AG09309 (cell line): ENCODE measurements around the gene CLCN5.

ENCODE experiments used
- DNase-seq: peaks from one replicate; pipeline ENCODE4 v3.0.0-alpha.2; 2010; ENCODE audit warnings: low read depth
- H3K4me3 ChIP-seq: 2 replicates; pipeline ENCODE4 v1.5.1; 2011; ENCODE audit warnings: mild to moderate bottlenecking, low read depth, low read length, moderate library complexity; ENCODE audit not compliant: control insufficient read depth
- CTCF ChIP-seq: IDR thresholded peaks from 2 replicates; pipeline ENCODE4 v1.5.1; 2011; ENCODE audit warnings: mild to moderate bottlenecking, low read depth, low read length, inconsistent platforms; ENCODE audit not compliant: insufficient read depth, control insufficient read depth; ENCODE audit errors: missing control alignments

The CLCN5 gene

DNA sequence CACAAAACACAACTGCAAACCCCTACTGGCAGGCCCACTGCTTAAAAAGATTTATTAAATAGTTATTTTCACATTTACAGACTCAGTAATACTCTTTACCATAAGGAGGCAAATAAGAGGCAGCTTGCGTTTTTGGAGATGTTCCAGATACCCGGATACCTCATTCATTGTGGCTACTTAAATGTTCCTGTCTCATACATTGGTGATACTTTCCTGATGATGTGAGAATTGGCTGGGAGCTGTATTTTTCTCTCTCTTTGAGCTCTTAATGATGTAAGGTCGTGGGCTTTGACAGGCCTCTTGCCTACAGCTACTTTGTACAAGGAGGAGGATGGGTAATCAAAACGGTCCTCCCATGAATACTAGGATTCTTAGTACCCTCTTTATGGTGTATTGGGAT lies 176.9 kb downstream of the CLCN5 start:
- no peak for TF ChIP-seq CTCF
- DNase-seq, result no peak
- H3K4me3 ChIP-seq, result no peak overlapping the region

GRCh38 chrX:50100188-50100587 lies 177.8 kb downstream of the CLCN5 start:
- no peak for DNase-seq
- no peak overlapping the region for H3K4me3 ChIP-seq
- TF ChIP-seq CTCF, result peak; percentile 20

GRCh38 chrX:50103176-50103575 lies 180.8 kb downstream of the CLCN5 start:
- no peak for DNase-seq
- TF ChIP-seq CTCF, result no peak
- no peak overlapping the region for H3K4me3 ChIP-seq

DNA sequence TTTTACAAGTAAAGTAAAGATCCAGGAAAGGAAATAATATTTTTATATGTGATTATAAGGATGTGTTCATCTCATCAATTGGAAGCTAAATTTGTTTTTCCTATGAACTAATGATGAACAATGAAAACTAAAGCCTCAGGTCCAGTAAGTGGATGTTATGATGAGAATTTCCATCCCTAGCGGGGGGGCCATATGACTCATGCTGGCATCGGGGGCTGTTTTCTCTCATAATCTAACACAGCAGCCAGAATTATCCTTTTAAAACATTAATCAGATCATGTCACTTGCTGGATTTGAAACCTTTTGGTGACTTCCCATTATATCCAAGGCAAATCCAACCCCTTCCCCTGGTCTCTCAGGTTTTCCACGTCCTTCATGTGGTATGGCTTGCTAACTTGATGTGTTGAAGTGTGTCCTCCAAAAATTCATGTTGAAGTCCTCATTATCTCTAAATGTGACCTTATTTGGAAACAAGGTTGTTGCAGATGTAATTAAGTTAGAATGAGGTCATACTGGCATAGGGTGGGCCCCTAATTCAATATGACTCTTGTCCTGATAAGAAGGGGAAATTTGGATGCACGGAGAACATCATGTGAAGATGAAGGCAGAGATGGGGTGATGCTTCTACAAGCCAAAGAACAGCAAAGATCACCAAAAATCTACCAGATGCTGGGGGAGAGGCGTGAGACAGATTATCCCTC lies 181.6 kb downstream of the CLCN5 start:
- TF ChIP-seq CTCF, result no peak
- DNase-seq, result no peak
- H3K4me3 ChIP-seq, result no peak overlapping the region

DNA sequence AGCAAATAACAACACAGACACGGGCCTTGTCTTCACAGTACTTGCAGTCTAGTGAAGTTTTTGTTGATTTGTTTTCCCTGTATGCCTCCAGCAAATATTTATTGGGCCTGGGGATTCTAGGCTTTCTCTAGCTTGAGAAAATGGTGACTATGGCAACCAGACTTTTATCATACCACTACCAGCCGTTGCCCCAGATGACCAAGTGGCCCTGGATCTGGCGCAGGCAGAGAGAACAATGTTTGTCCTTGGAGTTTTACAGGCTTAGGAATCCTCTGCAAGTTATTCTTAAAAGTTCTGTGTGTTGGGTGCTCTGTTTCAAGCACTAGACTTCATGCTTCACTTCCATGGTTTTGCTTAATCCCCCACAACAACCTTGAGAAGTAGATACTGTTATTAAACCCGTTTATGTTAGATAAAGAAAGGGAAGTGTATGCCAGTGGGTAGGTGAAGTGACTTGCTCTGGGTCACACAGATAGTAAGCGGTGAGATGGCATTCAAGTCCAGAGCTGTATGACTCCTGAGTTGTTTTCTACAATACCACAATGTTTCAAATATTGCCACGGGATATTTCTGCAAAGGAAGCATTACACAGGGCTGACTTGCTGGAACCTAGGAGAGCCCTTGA lies 183.8 kb downstream of the CLCN5 start:
- no peak for TF ChIP-seq CTCF
- DNase-seq, result no peak
- H3K4me3 ChIP-seq, result no peak overlapping the region

GRCh38 chrX:50107470-50107869 lies 185.1 kb downstream of the CLCN5 start:
- no peak for TF ChIP-seq CTCF
- no peak overlapping the region for H3K4me3 ChIP-seq
- DNase-seq, result peak; percentile 16
